GM21576 (cell line): ENCODE data around the gene FRRS1.

ENCODE experiments used
- ATAC-seq: cut with Tn5 transposase; IDR thresholded peaks from one replicate; pipeline ENCODE4 v1.9.1; 2021; ENCODE audit warnings: mild to moderate bottlenecking, moderate library complexity; ENCODE audit not compliant: unreplicated experiment

The FRRS1 gene

DNA sequence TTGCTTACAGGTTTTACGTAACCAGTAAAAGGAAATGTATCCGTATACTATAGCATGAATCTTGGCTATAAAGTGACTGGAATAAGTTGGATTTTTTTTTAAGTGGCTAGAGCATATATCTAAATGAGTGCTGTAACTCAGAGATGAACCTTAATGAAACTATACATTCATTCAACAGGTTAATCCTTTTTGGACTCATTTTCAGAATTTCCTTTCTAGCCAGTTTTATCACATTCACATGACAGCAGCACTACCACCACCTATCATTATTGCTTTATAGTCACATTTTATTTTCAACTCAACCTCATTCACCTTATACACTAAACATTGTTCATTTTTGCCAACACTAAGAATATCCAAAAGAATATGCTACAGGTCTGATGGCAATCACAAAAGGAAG lies 30.6 kb downstream of the FRRS1 start:
- no peak for ATAC-seq

DNA sequence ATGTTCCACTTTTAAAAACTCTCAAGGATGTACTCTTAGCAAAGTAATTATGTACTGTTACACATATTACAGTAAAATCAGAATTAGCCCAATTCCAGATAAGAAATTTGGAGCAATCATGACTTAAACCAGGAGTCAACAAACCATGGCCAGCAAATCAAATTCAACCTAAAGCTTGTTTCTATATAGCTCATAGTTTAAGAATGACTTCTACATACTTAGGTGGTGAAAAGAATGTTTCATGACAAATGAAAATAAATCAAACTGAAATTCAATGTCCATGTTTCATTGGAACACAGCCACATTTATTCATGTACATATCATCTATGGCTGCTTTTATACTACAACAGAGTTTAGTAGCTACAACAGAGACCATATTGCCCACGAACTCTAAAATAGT lies 35.1 kb downstream of the FRRS1 start:
- no peak for ATAC-seq

DNA sequence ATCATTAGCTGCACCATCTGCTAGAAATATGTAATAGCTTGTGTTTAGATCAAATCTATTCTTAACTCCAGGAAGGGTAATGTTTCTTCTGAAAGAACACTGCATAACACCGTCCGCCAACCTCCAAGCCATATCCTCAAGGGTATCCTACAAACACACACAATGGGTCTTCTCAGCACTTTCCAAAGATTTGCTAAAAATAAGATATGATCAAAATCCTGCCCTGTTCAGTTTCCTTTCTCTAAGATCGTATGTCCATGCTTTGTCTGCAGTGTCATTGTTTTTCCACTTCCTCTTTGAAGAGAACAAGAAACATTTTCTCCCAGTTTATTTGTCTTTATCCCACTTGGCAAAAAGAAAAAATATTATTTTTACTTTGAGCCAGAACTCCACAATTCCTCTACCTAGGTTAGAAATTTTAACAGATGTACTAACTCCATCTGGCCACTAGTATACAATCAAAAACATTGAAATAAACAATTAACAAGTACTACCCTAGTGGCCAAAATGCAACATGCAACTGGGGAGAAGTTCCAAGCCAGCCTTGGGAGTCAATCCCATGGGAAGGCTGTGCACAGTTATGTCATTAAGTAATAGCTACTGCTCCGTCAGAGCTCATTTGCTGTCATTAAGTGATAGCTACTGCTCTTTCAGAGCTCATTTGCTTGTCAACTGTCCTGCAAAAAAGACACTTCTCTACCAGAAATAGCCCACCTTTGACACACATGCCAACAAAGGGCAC lies 37.8 kb downstream of the FRRS1 start:
- ATAC-seq = no peak

GRCh38 chr1:99727575-99728185 lies 38.8 kb downstream of the FRRS1 start:
- no peak for ATAC-seq

- ATAC-seq = no peak
Observed at GRCh38 chr1:99726818-99727217, 39.6 kb downstream of the FRRS1 start.

GRCh38 chr1:99726407-99726806 lies 40.0 kb downstream of the FRRS1 start:
- ATAC-seq = no peak

DNA sequence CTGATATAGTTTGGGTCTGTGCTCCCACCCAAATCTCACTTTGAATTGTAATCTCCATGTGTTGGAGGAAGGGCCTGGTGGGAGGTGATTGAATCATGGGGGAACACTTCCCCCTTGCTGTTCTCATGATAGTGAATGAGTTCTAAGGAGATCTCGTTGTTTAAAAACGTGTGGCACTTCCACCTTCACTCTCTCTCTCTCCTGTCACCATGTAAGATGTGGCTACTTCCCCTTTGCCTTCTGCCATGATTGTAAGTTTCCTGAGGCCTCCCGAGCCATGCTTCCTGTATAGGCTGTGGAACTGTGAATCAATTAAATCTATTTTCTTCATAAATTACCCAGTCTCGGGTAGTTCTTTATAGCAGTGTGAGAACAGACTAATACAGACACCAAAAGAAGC lies 40.4 kb downstream of the FRRS1 start:
- ATAC-seq = no peak

DNA sequence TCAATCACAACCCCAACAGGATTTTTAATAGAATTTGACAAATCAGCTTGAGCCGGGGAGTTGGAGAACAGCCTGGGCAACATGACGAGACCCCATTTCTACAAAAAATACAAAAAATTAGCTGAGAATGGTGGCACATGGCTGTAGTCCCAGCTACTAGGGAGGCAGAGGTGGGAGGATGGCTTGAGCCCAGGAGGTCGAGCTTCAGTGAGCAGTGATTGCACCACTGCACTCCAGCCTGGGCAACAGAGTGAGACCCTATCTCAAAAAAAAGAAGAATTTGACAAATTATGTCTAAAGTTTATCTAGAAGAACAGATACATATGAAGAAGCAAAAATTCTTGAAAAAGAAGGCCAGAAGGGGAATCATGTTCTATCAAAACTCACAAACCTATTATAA lies 43.2 kb downstream of the FRRS1 start:
- no peak for ATAC-seq

- no peak for ATAC-seq
Observed at GRCh38 chr1:99717005-99717404, 49.4 kb downstream of the FRRS1 start.

- ATAC-seq = no peak
Observed at GRCh38 chr1:99713006-99713405, 53.4 kb downstream of the FRRS1 start.

- ATAC-seq = no peak
Observed at GRCh38 chr1:99710994-99711393, 55.4 kb downstream of the FRRS1 start.

GRCh38 chr1:99707535-99708142 lies 58.8 kb downstream of the FRRS1 start:
- peak; percentile 84 for ATAC-seq

- no peak for ATAC-seq
Observed at GRCh38 chr1:99705385-99705784, 61.0 kb downstream of the FRRS1 start.

- ATAC-seq = no peak
Observed at GRCh38 chr1:99704356-99704816, 62.0 kb downstream of the FRRS1 start.

- no peak for ATAC-seq
Observed at GRCh38 chr1:99702221-99702620, 64.2 kb downstream of the FRRS1 start.

GRCh38 chr1:99700020-99700419 lies 66.4 kb downstream of the FRRS1 start:
- no peak for ATAC-seq

- no peak for ATAC-seq
Observed at GRCh38 chr1:99697580-99697979, 68.9 kb downstream of the FRRS1 start.

- ATAC-seq = no peak
Observed at GRCh38 chr1:99696616-99697015, 69.8 kb downstream of the FRRS1 start.

GRCh38 chr1:99691175-99691574 lies 75.3 kb downstream of the FRRS1 start:
- ATAC-seq = no peak

GRCh38 chr1:99685516-99686180 lies 80.8 kb downstream of the FRRS1 start:
- ATAC-seq = peak; percentile 90

GRCh38 chr1:99682291-99682751 lies 84.1 kb downstream of the FRRS1 start:
- ATAC-seq = no peak

- ATAC-seq = no peak
Observed at GRCh38 chr1:99681583-99681982, 84.9 kb downstream of the FRRS1 start.
